Breast epithelium (tissue), 3 donors: Measurements from ENCODE around the gene BZW2.

Source experiments
- CTCF ChIP-seq, 3 donors: fragments of 450-650 bp; IDR thresholded peaks; one replicate each; pipeline ENCODE4 v1.5.1; 2016 to 2017; ENCODE audit warnings: antibody characterized with exemption in 3 of 3, mild to moderate bottlenecking in 3 of 3, moderate library complexity in 3 of 3
- POLR2A ChIP-seq: fragments of 450-650 bp; IDR thresholded peaks from one replicate; pipeline ENCODE4 v1.6.1; 2016; ENCODE audit warnings: antibody characterized with exemption, mild to moderate bottlenecking, moderate library complexity

GRCh38 chr7:16721541-16721940, 75.6 kb downstream of the BZW2 start:
- TF ChIP-seq CTCF (IDR thresholded peaks at IDR 0.05) (no peak), POLR2A (no peak)
